Kidney epithelial cell (primary cell): ENCODE measurements around the gene LRRN4. TPM values are rescaled to one million over a fixed set of nuclear protein-coding genes. Genes with fewer than 3 reads are reported as not detected.
A peak's percentile ranks its signal among the peaks of the same experiment; 100 is the strongest.

Source experiments
- DNase-seq: peaks from one replicate; pipeline ENCODE4 v3.0.0-alpha.2; 2010; ENCODE audit warnings: low read depth
- H3K27me3 ChIP-seq: 2 replicates; pipeline ENCODE4 v1.6.0; 2011; ENCODE audit warnings: low read length; ENCODE audit not compliant: control insufficient read depth, insufficient read depth
- H3K36me3 ChIP-seq: 2 replicates; pipeline ENCODE4 v1.5.1; 2011; ENCODE audit warnings: low read length; ENCODE audit not compliant: control insufficient read depth, insufficient read depth
- H3K4me3 ChIP-seq: 2 replicates; pipeline ENCODE4 v1.5.1; 2011; ENCODE audit warnings: low read depth, mild to moderate bottlenecking, control low read depth, low read length
- total RNA-seq: library from RNA; depleted of rRNA; stranded (reverse); fragments of >200 nt; gene quantifications from 2 replicates; pipeline ENCODE4 v1.2.3, GENCODE V29; 2015
- TF ChIP-seq, protein P1 (sequence below): IDR thresholded peaks from 2 replicates; pipeline ENCODE4 v1.5.1; 2011; ENCODE audit warnings: mild to moderate bottlenecking, moderate library complexity, low read length, control low read depth, inconsistent platforms; ENCODE audit not compliant: insufficient read depth, poor library complexity, severe bottlenecking

LRRN4 gene
- 65.3 and 71.2 TPM in 2 replicates for total RNA-seq

DNA sequence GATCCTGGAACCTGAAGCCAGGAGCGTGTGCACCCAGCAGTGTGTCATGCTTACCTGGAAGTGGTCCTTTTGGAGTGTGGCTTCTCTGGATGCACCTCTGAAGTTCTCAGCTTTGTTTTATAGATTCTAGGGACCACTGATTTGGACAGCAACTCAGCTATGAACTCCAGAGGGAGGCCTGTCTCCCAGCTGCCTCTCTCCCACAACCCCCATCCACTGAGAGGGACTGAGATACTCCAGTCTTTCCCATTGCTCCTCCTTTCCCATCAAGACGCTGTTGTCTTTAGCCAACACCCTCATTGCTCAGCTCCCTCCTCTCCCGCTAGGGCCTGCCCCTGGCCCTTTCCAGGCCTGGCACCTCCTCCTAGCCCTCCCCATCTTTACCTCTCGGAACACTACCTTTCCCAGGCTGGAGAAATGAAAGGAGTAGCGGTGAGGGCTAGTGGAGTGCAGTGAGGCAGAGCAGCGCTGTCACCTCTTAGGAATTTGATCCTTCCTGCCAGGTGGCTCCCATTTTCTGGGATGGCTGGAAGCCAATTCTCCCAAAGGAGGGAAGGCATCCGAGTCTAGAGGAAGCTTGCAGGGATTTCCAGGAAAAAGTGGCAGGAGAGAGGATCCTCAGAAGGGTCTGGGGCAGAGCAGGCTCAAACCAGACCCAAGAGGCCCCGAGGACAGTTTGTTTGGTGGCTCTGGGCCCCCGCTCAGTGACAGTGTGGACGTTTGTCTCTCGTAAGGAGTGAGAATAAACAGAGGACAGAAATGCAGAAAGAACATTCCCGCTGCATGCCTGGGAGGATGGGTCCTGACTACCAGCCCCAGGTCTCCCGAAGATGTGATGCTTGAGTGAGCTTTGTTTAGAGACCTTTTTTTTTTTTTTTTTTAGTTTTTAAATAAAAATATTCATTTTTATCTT is at the start of gene LRRN4:
LRRN4 (minus strand) TSS at position 285 of the 913 bp plus-strand sequence. CDS start 1,261 bp downstream, outside the sequence.
- peak; percentile 94 for DNase-seq
- TF ChIP-seq, protein P1, sequence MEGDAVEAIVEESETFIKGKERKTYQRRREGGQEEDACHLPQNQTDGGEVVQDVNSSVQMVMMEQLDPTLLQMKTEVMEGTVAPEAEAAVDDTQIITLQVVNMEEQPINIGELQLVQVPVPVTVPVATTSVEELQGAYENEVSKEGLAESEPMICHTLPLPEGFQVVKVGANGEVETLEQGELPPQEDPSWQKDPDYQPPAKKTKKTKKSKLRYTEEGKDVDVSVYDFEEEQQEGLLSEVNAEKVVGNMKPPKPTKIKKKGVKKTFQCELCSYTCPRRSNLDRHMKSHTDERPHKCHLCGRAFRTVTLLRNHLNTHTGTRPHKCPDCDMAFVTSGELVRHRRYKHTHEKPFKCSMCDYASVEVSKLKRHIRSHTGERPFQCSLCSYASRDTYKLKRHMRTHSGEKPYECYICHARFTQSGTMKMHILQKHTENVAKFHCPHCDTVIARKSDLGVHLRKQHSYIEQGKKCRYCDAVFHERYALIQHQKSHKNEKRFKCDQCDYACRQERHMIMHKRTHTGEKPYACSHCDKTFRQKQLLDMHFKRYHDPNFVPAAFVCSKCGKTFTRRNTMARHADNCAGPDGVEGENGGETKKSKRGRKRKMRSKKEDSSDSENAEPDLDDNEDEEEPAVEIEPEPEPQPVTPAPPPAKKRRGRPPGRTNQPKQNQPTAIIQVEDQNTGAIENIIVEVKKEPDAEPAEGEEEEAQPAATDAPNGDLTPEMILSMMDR = no peak
- no peaks in the 10 kb centered on the region for H3K27me3 ChIP-seq
- H3K4me3 ChIP-seq = peak within 1 kb of the TSS; percentile 60
- no peaks in the 10 kb centered on the region for H3K36me3 ChIP-seq

DNA sequence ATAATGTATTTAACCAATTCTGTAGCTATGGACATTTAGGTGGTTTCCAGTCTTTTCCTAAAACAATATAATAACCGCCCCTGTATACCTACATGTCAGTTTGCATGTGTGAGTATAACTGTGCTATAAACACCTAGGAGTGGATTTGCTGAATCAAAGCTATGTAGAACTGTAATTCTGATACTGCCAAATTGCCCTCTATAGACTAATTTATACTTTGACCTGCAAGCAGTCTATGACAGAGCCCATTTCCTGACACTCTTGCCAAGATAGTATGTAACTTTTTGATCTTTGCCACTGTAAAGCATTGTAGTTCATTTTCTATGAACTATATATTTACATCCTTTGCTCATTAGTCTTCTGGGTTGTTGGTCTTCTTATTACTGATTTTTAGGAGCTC is 49.4 kb upstream of the LRRN4 start:
- TF ChIP-seq, protein P1 = no peak
- Histone ChIP-seq H3K36me3 (peaks cover 2% of the 10 kb centered on the region), H3K4me3 (no peak overlapping the region), H3K27me3 (no peaks in the 10 kb centered on the region)
- no peak for DNase-seq

DNA sequence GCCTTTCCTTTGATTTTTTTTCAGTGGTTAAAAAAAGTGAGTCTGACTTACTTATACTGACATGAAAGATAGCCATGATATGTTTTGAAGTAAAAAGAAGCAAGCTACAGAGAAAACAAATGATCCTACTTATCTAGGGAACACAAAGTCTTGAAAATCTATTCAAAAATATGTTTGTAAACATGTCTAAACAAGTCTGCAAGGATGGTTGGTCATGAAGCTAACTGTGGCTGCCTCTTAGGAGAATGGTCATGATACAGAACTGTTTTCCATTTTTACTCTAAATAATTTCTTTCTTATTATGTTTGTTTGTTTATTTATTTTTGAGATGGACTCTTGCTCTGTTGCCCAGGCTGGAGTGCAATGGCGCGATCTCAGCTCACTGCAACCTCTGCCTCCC is 47.5 kb upstream of the LRRN4 start:
- peaks cover 2% of the 10 kb centered on the region for H3K36me3 ChIP-seq
- TF ChIP-seq, protein P1 = no peak
- H3K4me3 ChIP-seq = no peak overlapping the region
- H3K27me3 ChIP-seq = no peaks in the 10 kb centered on the region
- no peak for DNase-seq

DNA sequence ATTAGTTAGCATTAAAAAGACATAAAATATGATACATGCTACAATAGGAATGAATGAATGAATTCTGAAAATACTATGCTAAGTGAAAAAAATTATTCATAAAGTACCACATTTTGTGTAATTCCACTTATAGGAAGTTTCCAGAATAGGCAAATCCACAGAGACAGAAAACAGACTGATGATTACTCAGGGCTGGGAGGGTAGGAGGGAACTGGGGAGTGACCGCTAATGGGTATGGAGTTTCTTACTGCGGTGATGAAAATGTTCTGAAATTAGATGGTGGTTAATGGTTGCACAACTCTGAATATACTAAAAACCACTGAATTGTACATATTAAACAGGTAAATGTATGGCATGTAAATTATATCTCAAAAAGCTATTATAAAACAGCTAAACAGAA is 46.4 kb upstream of the LRRN4 start:
- H3K36me3 ChIP-seq = no peaks in the 10 kb centered on the region
- DNase-seq = no peak
- no peaks in the 10 kb centered on the region for H3K27me3 ChIP-seq
- no peak overlapping the region for H3K4me3 ChIP-seq
- TF ChIP-seq, protein P1 = no peak

DNA sequence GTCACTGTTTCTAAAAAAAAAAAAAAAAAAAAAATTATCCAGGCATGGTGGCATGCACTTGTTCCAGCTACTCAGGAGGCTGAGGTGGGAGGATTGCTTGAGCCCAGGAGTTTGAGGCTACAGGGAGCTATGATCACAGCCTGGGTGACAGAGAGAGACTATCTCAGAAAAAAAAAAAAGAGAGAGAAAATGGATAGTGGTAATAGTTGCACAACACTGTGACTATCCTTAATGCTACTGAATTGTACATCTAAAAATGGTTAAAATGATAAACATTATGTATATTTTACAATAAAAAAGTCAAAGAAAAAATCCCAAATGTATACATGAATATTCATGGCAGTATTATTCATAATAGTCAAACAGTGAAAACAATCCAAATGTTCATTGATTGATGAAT is 46.0 kb upstream of the LRRN4 start:
- Histone ChIP-seq H3K36me3 (no peaks in the 10 kb centered on the region), H3K4me3 (no peak overlapping the region), H3K27me3 (no peaks in the 10 kb centered on the region)
- DNase-seq = no peak
- TF ChIP-seq, protein P1 = no peak
